ENCODE results near the gene LAMP1.

Gene LAMP1

DNA sequence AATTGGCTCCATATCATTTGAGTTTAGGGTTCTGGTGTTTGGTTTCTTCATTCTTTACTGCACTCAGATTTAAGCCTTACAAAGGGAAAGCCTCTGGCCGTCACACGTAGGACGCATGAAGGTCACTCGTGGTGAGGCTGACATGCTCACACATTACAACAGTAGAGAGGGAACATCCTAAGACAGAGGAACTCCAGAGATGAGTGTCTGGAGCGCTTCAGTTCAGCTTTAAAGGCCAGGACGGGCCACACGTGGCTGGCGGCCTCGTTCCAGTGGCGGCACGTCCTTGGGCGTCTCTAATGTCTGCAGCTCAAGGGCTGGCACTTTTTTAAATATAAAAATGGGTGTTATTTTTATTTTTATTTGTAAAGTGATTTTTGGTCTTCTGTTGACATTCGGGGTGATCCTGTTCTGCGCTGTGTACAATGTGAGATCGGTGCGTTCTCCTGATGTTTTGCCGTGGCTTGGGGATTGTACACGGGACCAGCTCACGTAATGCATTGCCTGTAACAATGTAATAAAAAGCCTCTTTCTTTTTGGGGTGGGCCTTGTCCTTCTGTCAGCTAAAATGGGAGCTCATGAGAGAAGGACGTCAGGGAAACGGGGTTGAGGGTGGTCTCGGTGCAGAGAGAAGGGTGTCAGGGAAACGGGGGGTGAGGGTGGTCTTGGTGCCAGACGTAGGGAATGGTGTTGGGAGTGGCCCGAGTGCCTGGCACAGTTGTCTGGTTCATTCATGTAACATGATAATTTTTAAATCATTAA, 26.0 kb downstream of the LAMP1 start:
- no peaks in the 10 kb centered on the region for H3K27me3 ChIP-seq (ENCODE audit: control insufficient read depth, insufficient read depth, low read length)
- no peaks in the 10 kb centered on the region for H3K4me1 ChIP-seq (ENCODE audit: control insufficient read depth, insufficient read depth, low read length)
- no peak overlapping the region for H3K27ac ChIP-seq (ENCODE audit: low read depth, low read length)
- H3K36me3 ChIP-seq (ENCODE audit: control insufficient read depth, insufficient read depth, low read length), result peaks cover 37% of the 10 kb centered on the region
- no peak overlapping the region for H3K4me3 ChIP-seq (ENCODE audit: low read length)
- no peak overlapping the region for H3K9ac ChIP-seq (ENCODE audit: low read length)

GRCh38 chr13:113323869-113324268, 26.8 kb downstream of the LAMP1 start:
- peaks cover 35% of the 10 kb centered on the region for H3K36me3 ChIP-seq (ENCODE audit: control insufficient read depth, insufficient read depth, low read length)
- H3K4me1 ChIP-seq (ENCODE audit: control insufficient read depth, insufficient read depth, low read length), result no peaks in the 10 kb centered on the region
- H3K4me3 ChIP-seq (ENCODE audit: low read length), result no peak overlapping the region
- H3K27me3 ChIP-seq (ENCODE audit: control insufficient read depth, insufficient read depth, low read length), result no peaks in the 10 kb centered on the region
- H3K9ac ChIP-seq (ENCODE audit: low read length), result no peak overlapping the region
- H3K27ac ChIP-seq (ENCODE audit: low read depth, low read length), result no peak overlapping the region

- H3K36me3 ChIP-seq (ENCODE audit: control insufficient read depth, insufficient read depth, low read length), result peaks cover 34% of the 10 kb centered on the region
- H3K9ac ChIP-seq (ENCODE audit: low read length), result no peak overlapping the region
- no peaks in the 10 kb centered on the region for H3K27me3 ChIP-seq (ENCODE audit: control insufficient read depth, insufficient read depth, low read length)
- no peaks in the 10 kb centered on the region for H3K4me1 ChIP-seq (ENCODE audit: control insufficient read depth, insufficient read depth, low read length)
- H3K4me3 ChIP-seq (ENCODE audit: low read length), result no peak overlapping the region
- no peak overlapping the region for H3K27ac ChIP-seq (ENCODE audit: low read depth, low read length)
Observed at GRCh38 chr13:113324398-113324797, 27.4 kb downstream of the LAMP1 start.

DNA sequence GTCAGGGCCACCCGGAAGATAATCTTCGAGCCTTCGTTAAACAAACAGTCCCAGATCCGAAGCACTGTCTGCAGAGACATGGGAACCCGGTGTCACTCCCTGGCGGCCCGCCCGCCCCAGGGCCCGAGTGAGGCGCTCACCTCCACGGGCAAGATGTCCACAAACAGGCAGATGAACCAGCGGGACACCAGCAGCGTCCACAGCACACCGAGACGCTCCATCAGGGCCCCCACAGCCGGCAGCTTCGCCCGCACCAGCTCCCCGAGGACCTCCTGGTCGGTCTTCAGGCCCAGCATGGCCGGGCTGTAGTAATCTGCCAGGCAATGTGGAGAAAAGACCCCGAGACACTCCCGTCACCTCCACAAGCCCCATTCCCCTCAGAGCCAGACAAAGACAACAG, 28.7 kb downstream of the LAMP1 start:
- no peak overlapping the region for H3K9ac ChIP-seq (ENCODE audit: low read length)
- H3K27me3 ChIP-seq (ENCODE audit: control insufficient read depth, insufficient read depth, low read length), result no peaks in the 10 kb centered on the region
- H3K27ac ChIP-seq (ENCODE audit: low read depth, low read length), result no peak overlapping the region
- peaks cover 23% of the 10 kb centered on the region for H3K36me3 ChIP-seq (ENCODE audit: control insufficient read depth, insufficient read depth, low read length)
- H3K4me1 ChIP-seq (ENCODE audit: control insufficient read depth, insufficient read depth, low read length), result no peaks in the 10 kb centered on the region
- H3K4me3 ChIP-seq (ENCODE audit: low read length), result no peak overlapping the region

- Histone ChIP-seq H3K27me3 (ENCODE audit: control insufficient read depth, insufficient read depth, low read length) (no peaks in the 10 kb centered on the region), H3K36me3 (ENCODE audit: control insufficient read depth, insufficient read depth, low read length) (peaks cover 10% of the 10 kb centered on the region), H3K4me3 (ENCODE audit: low read length) (no peak overlapping the region), H3K27ac (ENCODE audit: low read depth, low read length) (no peak overlapping the region), H3K9ac (ENCODE audit: low read length) (no peak overlapping the region), H3K4me1 (ENCODE audit: control insufficient read depth, insufficient read depth, low read length) (no peaks in the 10 kb centered on the region)
Observed at GRCh38 chr13:113327391-113327765, 30.3 kb downstream of the LAMP1 start.

DNA sequence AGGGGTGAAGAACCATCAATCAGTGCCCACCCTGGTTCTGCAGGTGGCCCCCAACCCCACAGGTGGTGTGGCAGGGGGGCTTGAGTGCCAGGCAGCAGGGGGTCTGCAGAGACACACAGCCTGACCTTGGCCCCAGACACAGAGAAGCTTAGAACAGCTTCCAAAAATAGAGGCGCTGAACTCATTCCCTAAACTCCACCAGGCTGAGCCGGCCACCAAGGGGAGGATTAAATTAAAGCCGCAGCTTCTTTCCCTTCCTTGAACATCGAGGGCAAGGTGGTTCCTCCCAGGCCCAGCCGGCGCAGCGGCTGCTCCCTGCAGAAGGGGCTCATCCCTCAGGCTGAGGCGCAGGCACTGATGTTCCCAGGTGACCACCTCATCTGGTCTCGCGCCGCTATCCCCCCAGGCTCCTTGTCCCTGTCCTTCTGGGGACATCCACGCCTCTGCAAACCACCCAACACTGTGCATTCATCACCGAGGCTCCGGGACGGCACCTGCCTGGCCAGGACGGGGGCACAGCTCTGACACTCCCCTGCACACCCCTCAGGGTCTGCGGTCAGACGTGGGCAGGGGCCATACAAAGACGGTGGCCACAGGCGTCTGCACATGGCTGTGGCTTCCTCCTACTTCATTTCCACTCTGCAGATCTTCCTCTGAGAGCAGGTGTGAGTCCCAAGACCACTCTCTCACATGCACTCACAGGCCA, 30.9 kb downstream of the LAMP1 start:
- no peaks in the 10 kb centered on the region for H3K27me3 ChIP-seq (ENCODE audit: control insufficient read depth, insufficient read depth, low read length)
- H3K4me3 ChIP-seq (ENCODE audit: low read length), result no peak overlapping the region
- no peak overlapping the region for H3K27ac ChIP-seq (ENCODE audit: low read depth, low read length)
- H3K4me1 ChIP-seq (ENCODE audit: control insufficient read depth, insufficient read depth, low read length), result no peaks in the 10 kb centered on the region
- no peak overlapping the region for H3K9ac ChIP-seq (ENCODE audit: low read length)
- H3K36me3 ChIP-seq (ENCODE audit: control insufficient read depth, insufficient read depth, low read length), result peaks cover 10% of the 10 kb centered on the region

DNA sequence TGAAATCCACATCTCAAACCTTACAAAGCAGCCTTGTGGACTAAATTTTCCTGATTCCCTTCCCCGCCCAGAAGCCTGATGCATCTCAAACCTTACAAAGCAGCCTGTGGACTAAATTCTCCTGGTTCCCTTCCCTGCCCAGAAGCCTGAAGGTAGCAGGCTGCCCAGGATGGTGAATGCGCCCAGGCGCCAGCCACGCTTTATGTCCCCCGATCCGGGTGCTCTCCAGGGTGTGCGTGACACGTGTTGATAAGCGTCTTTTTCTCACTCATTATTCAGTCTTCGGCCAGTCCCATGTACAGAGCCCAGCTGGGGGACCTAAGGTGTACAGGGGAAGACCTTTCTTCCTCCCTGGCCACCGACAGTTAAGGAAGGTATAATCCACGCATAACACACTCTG, 31.8 kb downstream of the LAMP1 start:
- Histone ChIP-seq H3K4me3 (ENCODE audit: low read length) (no peak overlapping the region), H3K27ac (ENCODE audit: low read depth, low read length) (no peak overlapping the region), H3K27me3 (ENCODE audit: control insufficient read depth, insufficient read depth, low read length) (no peaks in the 10 kb centered on the region), H3K9ac (ENCODE audit: low read length) (no peak overlapping the region), H3K36me3 (ENCODE audit: control insufficient read depth, insufficient read depth, low read length) (peaks cover 3% of the 10 kb centered on the region), H3K4me1 (ENCODE audit: control insufficient read depth, insufficient read depth, low read length) (no peaks in the 10 kb centered on the region)

- Histone ChIP-seq H3K27ac (ENCODE audit: low read depth, low read length) (no peak overlapping the region), H3K9ac (ENCODE audit: low read length) (no peak overlapping the region), H3K27me3 (ENCODE audit: control insufficient read depth, insufficient read depth, low read length) (no peaks in the 10 kb centered on the region), H3K4me3 (ENCODE audit: low read length) (no peak overlapping the region), H3K36me3 (ENCODE audit: control insufficient read depth, insufficient read depth, low read length) (peaks cover 2% of the 10 kb centered on the region), H3K4me1 (ENCODE audit: control insufficient read depth, insufficient read depth, low read length) (no peaks in the 10 kb centered on the region)
Observed at GRCh38 chr13:113329656-113330312, 32.7 kb downstream of the LAMP1 start.

GRCh38 chr13:113332615-113333014, 35.6 kb downstream of the LAMP1 start:
- Histone ChIP-seq H3K27ac (ENCODE audit: low read depth, low read length) (no peak overlapping the region), H3K9ac (ENCODE audit: low read length) (no peak overlapping the region), H3K36me3 (ENCODE audit: control insufficient read depth, insufficient read depth, low read length) (no peaks in the 10 kb centered on the region), H3K4me1 (ENCODE audit: control insufficient read depth, insufficient read depth, low read length) (no peaks in the 10 kb centered on the region), H3K4me3 (ENCODE audit: low read length) (no peak overlapping the region), H3K27me3 (ENCODE audit: control insufficient read depth, insufficient read depth, low read length) (no peaks in the 10 kb centered on the region)

DNA sequence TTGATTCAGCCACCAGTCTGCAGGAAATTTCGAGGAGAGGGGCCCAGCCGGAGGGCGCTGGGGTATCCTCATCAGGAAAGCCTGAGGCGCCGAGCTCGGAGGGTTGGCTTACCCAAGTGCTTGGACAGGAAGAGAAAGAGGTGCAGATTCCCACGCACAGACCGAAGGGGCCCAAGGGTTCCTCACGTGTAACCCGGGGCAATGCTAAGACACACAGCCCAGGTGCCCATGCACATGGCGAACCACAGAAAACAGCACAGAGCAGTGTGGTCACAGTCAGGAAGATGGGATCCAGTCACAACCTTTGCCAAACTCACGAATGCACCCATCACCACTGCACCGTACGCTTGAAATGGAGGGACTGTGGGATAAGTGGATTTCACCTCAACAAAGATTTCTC, 36.0 kb downstream of the LAMP1 start:
- H3K9ac ChIP-seq (ENCODE audit: low read length), result no peak overlapping the region
- no peaks in the 10 kb centered on the region for H3K36me3 ChIP-seq (ENCODE audit: control insufficient read depth, insufficient read depth, low read length)
- no peak overlapping the region for H3K27ac ChIP-seq (ENCODE audit: low read depth, low read length)
- H3K4me3 ChIP-seq (ENCODE audit: low read length), result no peak overlapping the region
- no peaks in the 10 kb centered on the region for H3K27me3 ChIP-seq (ENCODE audit: control insufficient read depth, insufficient read depth, low read length)
- H3K4me1 ChIP-seq (ENCODE audit: control insufficient read depth, insufficient read depth, low read length), result no peaks in the 10 kb centered on the region

DNA sequence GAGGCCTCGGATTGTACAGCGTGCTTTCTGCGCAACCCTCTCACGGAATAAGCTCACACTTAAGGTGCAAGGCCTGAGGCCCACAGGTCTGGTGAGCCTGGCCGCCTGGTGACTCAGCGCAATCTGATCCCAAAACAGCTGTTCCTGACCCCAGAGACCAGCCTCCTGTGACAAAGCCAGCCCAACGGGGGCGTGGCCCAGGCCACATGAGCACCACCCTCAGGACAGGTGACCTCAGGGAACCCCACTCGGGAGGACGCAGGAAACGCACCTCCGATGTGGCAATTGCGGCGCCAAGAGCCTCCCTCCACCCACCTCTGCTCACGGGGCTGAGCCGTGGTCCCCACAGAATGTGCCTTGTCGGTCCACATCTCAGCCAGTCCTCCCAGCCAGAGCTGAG, 40.5 kb downstream of the LAMP1 start:
- H3K27me3 ChIP-seq (ENCODE audit: control insufficient read depth, insufficient read depth, low read length), result no peaks in the 10 kb centered on the region
- H3K9ac ChIP-seq (ENCODE audit: low read length), result no peak overlapping the region
- H3K4me1 ChIP-seq (ENCODE audit: control insufficient read depth, insufficient read depth, low read length), result no peaks in the 10 kb centered on the region
- H3K4me3 ChIP-seq (ENCODE audit: low read length), result no peak overlapping the region
- no peak overlapping the region for H3K27ac ChIP-seq (ENCODE audit: low read depth, low read length)
- no peaks in the 10 kb centered on the region for H3K36me3 ChIP-seq (ENCODE audit: control insufficient read depth, insufficient read depth, low read length)

GRCh38 chr13:113337976-113338375, 40.9 kb downstream of the LAMP1 start:
- no peaks in the 10 kb centered on the region for H3K4me1 ChIP-seq (ENCODE audit: control insufficient read depth, insufficient read depth, low read length)
- H3K36me3 ChIP-seq (ENCODE audit: control insufficient read depth, insufficient read depth, low read length), result no peaks in the 10 kb centered on the region
- H3K27me3 ChIP-seq (ENCODE audit: control insufficient read depth, insufficient read depth, low read length), result no peaks in the 10 kb centered on the region
- H3K27ac ChIP-seq (ENCODE audit: low read depth, low read length), result no peak overlapping the region
- H3K4me3 ChIP-seq (ENCODE audit: low read length), result no peak overlapping the region
- H3K9ac ChIP-seq (ENCODE audit: low read length), result no peak overlapping the region
